Measurements from ENCODE around the gene YJU2. TPM values are rescaled to one million over a fixed set of nuclear protein-coding genes. Genes with fewer than 3 reads are reported as not detected.

The YJU2 gene
- total and polyA plus RNA-seq, 2 of the 8 experiments (the other 6 are each of a cell fraction or from before 2014, with no cell fraction given) = 26.8 to 27.7 TPM

DNA sequence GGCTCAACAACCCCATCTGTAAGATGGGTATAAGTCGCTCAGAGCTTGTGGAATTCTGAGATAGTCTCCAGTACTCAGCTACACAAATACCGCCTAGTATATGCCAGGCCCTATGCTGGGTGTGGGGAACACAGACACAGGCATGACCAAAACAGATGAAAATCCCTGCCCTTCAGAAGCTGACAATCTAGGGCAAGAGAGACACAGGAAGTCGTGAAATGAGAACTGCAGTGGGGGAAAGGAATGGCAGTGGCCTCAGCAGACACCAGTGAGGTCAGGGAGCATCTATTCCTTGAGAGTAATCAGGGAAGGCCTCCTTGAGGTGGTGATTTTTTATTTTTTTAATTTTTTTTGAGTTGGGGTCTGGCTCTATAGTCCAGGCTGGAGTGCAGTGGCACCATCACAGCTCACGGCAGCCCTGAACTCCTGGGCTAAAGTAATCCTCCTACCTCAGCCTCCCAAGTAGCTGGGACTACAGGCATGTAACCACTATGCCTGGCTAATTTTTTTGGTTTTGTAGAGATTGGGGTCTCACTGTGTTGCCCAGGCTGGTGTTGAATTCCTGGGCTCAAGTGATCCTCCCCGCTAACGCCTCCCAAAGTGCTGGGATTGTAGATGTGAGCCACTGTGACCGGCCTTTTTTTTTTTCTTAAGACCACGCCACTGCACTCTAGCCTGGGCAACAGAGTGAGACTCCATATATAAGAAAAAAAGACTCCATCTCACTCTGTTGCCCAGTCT, 52.1 kb downstream of the YJU2 start:
- WGBS, 2 experiments (ENCODE audit: extremely low coverage in 1 of 2, insufficient coverage in 1 of 2, insufficient read length in 1 of 2, insufficient replicate concordance in 2 of 2, low coverage in 1 of 2, low lambda C conversion rate in 2 of 2, missing lambda C conversion rate in 1 of 2) = 76% methylated on average over 8 of the region's 8 CpGs; no CpG with 5 or more reads in 1 of the 2 experiments

More for the DNA sequence above, 52.1 kb downstream of the YJU2 start:
- Histone ChIP-seq H3K14ac (ENCODE audit: insufficient read length) (no peak overlapping the region), H3K4me2 (ENCODE audit: insufficient read depth in 1 of 2, low read depth in 2 of 2, low read length in 2 of 2) (no peak overlapping the region), H3K27ac (ENCODE audit: low read depth, low read length) (no peak overlapping the region), H3K56ac (replicated peaks; ENCODE audit: insufficient read length, low read depth, low read length) (no peak overlapping the region), H3K79me2 (ENCODE audit: control insufficient read depth in 1 of 2, insufficient read depth in 2 of 2, low read length in 2 of 2) (no peaks in the 10 kb centered on the region), H2BK12ac (ENCODE audit: low read depth, low read length) (no peak overlapping the region), H4K91ac (replicated peaks; ENCODE audit: insufficient read length, low read length) (no peak overlapping the region), H3K23me2 (ENCODE audit: low read depth, low read length) (no peaks in the 10 kb centered on the region), H4K8ac (ENCODE audit: extremely low read depth, insufficient read depth, low read length) (no peak overlapping the region), H2BK5ac (ENCODE audit: low read depth, low read length) (no peak overlapping the region), H3K27me3 (replicated peaks in 1 of 4; ENCODE audit: control insufficient read depth in 3 of 4, extremely low read depth in 1 of 4, insufficient read depth in 3 of 4, low read length in 3 of 4) (no peaks in the 10 kb centered on the region), H3K79me1 (ENCODE audit: low read depth, low read length) (no peaks in the 10 kb centered on the region), H2AK5ac (ENCODE audit: low read depth, low read length) (no peak overlapping the region), H4K20me1 (replicated peaks in 1 of 2; ENCODE audit: control insufficient read depth in 1 of 2, insufficient read depth in 2 of 2, low read length in 2 of 2) (no peaks in the 10 kb centered on the region), H3K9me3 (ENCODE audit: insufficient read depth in 2 of 2, low read depth in 1 of 2, low read length in 1 of 2) (no peaks in the 10 kb centered on the region), H3K4me3 (ENCODE audit: extremely low read depth in 1 of 4, insufficient read depth in 2 of 4, low read depth in 3 of 4, low read length in 4 of 4) (no peak overlapping the region), H2BK15ac (ENCODE audit: low read length) (no peak overlapping the region), H4K5ac (ENCODE audit: insufficient read length, low read depth, low read length) (no peak overlapping the region), H2AFZ (ENCODE audit: low read length) (no peak overlapping the region), H3K36me3 (ENCODE audit: control insufficient read depth in 2 of 4, insufficient read depth in 4 of 4, low read length in 3 of 4) (no peaks in the 10 kb centered on the region), H3K18ac (ENCODE audit: extremely low read depth, low read length) (no peak overlapping the region), H2BK20ac (ENCODE audit: low read length) (no peak overlapping the region), H3K4me1 (replicated peaks in 1 of 4; ENCODE audit: control insufficient read depth in 3 of 4, insufficient read depth in 4 of 4, low read length in 3 of 4) (peaks cover 0 to 15% (median 1%) of the 10 kb centered on the region in 4 experiments; a peak in 5 of 7 replicates), H2BK120ac (replicated peaks; ENCODE audit: low read depth, low read length) (no peak overlapping the region), H3K9ac (replicated peaks in 1 of 4; ENCODE audit: extremely low read depth in 1 of 4, low read depth in 3 of 4, low read length in 3 of 4) (no peak overlapping the region), H3K23ac (ENCODE audit: insufficient read length) (no peak overlapping the region), H3K4ac (replicated peaks; ENCODE audit: insufficient read length, low read depth, low read length) (no peak overlapping the region)
- no peak for DNase-seq (ENCODE audit: low read depth in 1 of 2, low spot score in 2 of 2)
- TF ChIP-seq KDM5A (IDR thresholded peaks at IDR 0.05; ENCODE audit: low read length) = no peak
- no peak for TF ChIP-seq FOSL1 (IDR thresholded peaks at IDR 0.05; ENCODE audit: insufficient read depth, low read depth, low read length)
- TF ChIP-seq CREB1 (IDR thresholded peaks at IDR 0.05) = no peak
- ChIA-PET POLR2A (ENCODE audit: partially characterized antibody) (interaction anchor here (0.7 to 1.3 kb wide), 4 partner anchors 12 to 43 kb away, joined by 3 to 4 read pairs (median 3); no protein-coding TSS in a partner anchor), CTCF (ENCODE audit: partially characterized antibody) (interaction anchor here (0.6 to 4.9 kb wide), 8 partner anchors 11 to 57 kb away, joined by 3 to 47 read pairs (median 3); no protein-coding TSS in a partner anchor)
- no peak for FAIRE-seq
